ENCODE results near the gene ILF3.

Gene ILF3

DNA sequence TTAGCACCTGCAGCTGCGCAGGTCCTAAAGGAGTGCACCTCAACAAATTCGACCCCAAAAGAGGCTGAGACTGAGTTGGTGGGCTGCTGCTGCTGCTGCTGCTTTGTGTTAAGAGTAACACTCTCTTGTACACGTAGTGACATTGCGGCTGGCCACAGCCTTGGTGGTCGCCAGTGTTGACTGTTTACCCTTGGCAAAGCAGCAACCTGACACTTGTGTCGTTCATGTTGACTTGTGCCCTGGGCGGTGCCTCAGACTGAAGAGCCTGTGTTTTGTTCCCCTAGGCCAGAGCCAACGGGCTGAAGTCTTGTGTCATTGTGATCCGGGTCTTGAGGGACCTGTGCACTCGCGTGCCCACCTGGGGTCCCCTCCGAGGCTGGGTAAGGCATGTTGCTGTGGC lies 24.7 kb downstream of the ILF3 start:
- no peak for DNase-seq

DNA sequence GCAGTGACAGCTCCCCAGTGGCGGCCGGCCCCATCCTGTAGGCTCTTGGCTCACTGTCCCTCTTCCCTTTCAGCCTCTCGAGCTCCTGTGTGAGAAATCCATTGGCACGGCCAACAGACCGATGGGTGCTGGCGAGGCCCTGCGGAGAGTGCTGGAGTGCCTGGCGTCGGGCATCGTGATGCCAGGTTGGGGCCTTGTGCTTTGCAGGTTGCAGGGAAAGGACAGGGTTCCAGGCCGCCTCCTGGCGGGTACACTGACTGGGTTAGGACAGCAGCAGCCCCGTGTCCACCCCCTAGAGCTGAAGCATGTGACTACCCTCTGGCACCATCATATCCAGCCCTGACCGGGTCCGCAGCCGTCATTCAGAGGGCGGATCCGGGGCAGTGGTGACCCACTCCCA lies 25.6 kb downstream of the ILF3 start:
- DNase-seq = no peak

DNA sequence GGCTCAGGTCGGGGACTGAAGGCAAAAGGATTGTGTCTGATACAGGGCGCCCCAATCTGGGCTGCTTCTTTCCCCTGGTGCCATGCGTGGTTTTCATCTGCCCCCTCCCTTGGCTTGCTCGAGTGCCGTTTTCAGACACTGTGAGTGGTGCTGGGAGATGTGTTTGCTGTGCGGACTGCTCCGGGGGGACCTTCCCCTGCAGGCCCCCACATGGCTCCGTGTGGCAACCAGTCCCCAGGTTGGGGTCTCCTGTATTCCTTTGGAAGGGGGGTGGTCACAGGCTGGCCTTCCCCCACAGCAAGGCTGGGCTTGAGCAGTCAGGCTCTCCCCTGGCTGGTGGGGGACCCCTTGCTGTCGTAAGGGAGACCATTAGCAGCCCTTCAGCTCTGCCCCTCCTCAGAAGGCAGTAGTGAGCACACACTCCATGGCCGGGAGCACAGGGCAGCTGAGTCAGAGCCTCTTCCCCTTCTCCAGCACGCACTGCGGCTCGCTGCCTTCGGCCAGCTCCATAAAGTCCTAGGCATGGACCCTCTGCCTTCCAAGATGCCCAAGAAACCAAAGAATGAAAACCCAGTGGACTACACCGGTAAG lies 26.5 kb downstream of the ILF3 start:
- DNase-seq = no peak

DNA sequence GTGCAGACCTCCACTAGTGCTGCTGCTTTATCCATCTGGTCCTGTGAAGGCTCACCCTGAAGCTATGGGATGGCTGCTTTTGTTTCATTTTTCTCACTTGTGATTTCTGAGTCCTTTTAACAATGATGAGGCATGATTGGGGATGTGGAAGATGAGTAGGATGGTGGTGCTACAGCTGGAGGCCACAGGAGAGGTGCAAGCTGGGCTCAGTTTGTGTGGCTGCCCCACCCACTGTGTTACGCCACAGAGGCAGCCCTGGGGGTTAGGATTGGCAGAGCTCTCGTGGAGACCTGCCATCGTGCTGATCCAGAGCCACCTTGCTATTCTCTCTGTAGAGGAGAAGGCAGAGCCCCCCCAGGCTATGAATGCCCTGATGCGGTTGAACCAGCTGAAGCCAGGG lies 27.5 kb downstream of the ILF3 start:
- no peak for DNase-seq

DNA sequence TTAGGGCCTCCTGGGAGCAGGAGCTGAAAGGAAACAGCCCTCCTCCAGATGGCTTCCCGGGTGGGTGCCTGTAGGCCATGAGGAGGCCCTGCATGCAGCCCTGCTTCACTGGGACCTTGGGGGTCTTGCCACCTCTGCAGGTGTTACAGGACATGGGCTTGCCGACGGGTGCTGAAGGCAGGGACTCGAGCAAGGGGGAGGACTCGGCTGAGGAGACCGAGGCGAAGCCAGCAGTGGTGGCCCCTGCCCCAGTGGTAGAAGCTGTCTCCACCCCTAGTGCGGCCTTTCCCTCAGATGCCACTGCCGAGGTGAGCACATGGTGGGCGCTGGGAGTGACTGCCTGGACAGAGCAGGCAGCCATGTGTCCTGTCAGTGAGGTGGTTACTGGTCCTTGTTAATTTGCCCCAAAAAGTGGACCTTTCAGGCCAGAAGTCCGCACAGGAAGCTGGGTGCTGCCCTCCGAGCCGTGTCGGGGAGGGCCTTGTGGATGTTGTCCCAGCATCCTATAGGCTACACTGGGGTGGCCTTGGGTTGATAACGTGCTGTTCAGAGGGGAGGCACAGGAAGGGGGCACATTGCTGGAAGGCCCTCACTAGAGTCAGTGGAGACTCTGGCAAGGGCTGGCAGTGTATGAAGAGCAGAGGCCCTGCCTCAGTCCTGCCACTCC lies 28.4 kb downstream of the ILF3 start:
- no peak for DNase-seq

DNA sequence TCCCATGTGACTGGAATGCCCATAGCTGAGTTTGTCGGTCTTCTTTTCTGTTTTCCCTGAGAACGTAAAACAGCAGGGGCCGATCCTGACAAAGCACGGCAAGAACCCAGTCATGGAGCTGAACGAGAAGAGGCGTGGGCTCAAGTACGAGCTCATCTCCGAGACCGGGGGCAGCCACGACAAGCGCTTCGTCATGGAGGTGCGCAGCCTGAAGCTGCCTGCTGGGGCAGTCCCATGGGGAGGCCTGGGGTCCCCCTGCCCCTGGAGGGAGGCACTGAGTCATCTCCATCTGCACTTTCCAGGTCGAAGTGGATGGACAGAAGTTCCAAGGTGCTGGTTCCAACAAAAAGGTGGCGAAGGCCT lies 28.9 kb downstream of the ILF3 start:
- no peak for DNase-seq

GRCh38 chr19:10683582-10683981 lies 29.4 kb downstream of the ILF3 start:
- no peak for DNase-seq

GRCh38 chr19:10685210-10685609 lies 31.1 kb downstream of the ILF3 start:
- no peak for DNase-seq

DNA sequence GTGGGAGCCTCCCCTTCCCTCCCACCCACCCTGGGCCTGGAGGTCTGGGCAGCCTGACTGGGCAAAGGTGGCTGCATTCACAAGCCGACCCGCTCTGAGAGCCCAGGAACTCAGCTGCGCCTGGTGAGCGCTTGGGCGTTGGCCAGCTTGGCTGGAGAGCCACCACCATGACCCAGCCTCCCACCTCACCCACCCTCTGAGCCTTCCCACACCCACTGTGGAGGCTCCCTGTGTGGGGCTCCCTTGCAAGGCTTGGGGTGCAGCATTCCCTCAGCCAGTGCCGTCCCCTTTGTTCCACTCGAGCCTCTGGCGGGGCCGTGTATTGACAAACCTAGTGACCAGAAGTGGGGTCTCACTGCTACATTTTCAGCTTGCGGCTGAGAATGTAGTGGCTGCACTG lies 32.0 kb downstream of the ILF3 start:
- DNase-seq = no peak

DNA sequence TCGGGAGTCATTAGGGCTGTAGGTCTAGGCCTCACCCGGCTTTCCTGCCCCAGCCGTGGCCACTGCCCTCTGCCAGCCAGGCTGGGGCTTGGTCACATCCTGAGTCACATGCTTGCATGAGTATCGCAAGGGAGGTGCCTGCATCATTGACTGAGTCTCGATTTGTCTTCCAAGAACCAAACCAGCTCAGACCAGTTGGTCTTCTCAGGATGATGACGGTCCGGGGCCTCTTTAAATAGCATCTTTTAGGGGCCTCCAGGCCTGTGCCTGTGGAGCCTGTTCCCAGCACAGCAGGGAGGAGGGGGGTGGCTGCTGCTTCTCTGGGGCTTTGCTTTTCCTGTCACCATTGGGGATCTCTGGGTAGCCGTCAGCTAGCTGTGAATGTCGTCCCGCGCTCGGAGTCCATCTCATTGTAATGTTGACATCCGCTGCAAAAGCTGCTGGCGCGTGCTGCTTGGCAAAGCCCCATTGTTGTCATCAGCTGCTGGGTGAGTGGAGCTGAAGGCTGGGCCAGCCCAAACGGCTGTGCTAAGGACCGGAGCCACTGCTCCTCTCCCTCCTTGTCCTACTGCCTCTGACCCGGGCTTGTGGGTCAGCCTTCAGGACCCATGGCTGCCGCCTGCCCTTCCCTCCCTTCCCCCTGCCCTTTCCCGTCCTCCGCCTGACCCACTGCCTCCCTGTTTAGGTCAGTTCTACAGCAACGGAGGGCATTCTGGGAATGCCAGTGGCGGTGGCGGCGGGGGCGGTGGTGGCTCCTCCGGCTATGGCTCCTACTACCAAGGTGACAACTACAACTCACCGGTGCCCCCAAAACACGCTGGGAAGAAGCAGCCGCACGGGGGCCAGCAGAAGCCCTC lies 32.7 kb downstream of the ILF3 start:
- DNase-seq = no peak

GRCh38 chr19:10687518-10688288 lies 33.6 kb downstream of the ILF3 start:
- no peak for DNase-seq

DNA sequence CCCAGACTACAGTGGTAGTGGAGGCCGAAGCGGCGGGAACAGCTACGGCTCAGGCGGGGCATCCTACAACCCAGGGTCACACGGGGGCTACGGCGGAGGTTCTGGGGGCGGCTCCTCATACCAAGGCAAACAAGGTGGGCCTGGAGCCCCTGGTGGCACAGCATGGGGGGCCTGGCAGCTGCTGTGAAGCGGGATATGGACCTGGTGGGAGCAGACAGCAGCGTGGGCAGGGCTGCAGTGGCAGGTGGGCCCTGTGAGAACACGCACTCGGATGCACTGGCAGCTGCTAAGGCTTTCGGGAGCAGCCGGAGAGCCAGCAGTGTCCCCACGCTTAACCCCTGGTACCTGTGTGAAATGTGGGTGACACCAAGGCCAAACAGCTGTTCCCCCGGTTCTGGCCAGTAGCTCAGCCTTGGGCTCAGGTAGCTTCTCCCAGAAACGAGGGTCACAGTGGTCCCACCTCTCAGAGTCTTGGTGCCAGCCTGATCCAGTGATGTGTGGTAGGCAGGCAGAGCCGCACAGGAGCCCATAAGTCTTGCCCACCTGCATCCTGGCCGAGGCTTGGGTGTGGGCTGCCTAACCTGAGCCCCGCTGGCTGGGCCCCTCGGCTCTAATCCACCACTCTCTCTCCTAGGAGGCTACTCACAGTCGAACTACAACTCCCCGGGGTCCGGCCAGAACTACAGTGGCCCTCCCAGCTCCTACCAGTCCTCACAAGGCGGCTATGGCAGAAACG lies 34.6 kb downstream of the ILF3 start:
- no peak for DNase-seq

DNA sequence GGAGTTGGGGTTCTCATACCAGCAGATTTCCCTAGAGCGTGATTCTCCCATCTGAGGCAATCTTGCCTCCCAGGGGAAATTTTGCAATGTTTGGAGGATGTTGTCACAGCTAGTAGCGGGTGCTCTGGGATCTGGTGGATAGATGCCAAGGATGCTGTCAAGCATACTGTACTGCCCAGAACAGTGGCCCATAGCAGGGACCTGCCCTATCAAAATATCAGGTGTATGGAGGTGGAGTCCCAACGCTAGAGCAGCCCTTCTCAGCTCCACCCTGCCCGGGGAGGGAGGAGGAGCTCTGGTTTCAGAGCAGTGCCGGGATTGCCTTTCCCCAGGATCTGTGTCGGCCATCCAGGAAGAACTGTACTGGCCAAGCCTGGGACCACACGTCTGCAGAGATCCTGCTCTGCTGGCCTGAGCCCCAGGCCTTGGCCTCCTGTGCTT lies 36.2 kb downstream of the ILF3 start:
- no peak for DNase-seq

GRCh38 chr19:10691178-10691881 lies 37.2 kb downstream of the ILF3 start:
- no peak for DNase-seq

- no peak for DNase-seq
Measured at GRCh38 chr19:10691883-10692282, 37.7 kb downstream of the ILF3 start.

- no peak for DNase-seq
Measured at GRCh38 chr19:10692673-10693264, 38.6 kb downstream of the ILF3 start.

GRCh38 chr19:10694706-10695307 lies 40.7 kb downstream of the ILF3 start:
- DNase-seq = no peak

DNA sequence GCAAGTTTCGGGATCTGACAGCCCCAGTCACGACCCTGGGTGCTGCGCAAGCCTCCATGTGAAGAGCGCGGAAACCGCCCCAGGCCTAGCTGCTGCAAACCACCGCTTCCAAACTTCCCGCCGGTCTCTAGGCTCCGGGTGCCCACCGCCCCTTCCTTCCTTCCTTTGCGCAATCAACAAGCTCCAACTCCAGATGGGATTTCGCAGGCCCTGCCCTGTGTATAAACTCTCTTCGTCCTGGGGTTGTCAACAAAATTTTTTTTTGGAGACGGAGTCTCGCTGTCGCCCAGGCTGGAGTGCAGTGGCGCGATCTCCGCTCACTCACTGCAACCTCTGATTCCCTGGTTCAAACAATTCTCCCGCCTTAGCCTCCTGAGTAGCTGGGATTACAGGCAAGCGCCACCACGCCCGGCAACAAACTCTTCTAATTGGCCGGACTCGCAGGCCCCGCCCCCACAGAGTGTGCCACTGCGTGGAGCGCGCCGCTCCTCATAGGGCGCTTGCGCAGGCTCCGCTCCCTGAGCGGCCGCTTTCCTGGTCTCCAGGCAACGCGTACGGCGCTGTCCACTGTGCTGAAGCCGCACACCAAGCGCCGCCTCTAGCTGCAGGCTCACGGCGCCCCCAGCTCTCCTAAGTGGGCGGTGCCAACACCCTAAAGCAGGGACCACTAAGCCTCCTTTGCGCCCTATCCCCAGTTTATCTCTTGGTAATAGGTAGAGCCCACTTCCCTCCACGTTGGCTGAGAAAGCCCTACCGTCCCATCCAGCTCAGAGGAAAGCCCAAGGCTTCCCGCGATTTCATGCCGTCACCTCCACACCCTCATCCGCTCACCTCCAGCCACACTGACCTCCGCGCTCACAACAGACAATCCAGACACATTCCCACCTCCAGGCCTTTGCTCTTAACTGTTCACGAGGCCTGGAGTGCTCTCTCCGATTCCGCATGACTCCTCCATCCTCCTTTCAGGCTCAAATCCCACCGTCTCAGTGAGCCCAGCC lies 41.6 kb downstream of the ILF3 start:
- peak; percentile 74 to 96 for DNase-seq

- DNase-seq = peak; percentile 5 to 63
Measured at GRCh38 chr19:10699650-10700335, 45.6 kb downstream of the ILF3 start.

Data from NCI-H526 (cell line).